Measurements from ENCODE around the gene PTPRB.

The PTPRB gene

DNA sequence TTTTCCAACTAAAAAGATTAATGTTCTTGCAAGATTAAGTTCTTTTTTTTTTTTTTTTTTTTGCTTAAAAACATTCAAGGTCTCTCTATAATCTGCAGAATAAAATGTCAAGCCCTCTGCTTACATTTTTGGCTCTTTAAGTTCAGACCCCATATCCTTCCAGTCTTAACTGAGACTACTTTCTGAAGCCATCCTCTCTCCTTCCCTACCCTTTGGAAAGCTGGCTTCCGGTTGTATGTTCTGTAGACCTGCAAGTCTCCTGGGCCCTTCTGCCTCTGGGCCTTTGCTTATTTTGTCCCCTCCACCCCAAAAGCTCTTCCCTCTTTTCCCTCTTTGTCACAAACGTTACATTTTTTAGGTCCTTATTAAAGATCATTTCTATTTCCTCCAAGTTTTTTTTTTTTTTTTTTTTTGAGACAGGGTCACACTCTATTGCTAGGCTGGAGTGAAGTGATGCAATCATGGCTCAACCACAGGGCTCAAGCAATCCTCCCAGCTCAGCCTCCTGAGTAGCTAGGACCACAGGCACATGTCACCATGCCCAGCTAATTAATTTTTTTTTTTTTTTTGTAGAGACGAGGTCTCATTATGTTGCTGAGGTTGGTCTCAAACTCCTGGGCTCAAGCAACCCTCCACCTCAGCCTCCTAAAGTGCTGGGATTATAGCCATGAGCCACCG lies 46.5 kb downstream of the PTPRB start:
- no peak for DNase-seq

DNA sequence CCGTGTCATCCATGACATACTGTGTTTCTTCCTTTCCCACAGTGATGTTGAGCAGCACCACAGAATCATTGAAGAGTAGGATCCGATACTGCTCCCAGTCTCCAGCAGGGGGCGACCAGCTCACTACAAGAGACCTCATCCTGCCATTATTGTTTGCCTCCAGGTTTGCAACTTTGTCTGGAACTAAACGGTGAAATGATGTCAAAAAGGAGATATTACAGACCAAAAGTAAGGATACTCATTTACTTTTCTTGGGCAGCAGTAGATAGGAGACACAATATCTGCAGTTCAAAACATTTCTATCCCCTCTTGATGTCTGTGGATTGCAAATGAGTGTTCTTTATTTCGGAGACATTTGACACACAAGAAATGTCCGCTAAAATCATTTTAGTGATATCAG lies 47.2 kb downstream of the PTPRB start:
- peak; percentile 5 for DNase-seq

GRCh38 chr12:70584332-70584731 lies 52.9 kb downstream of the PTPRB start:
- no peak for DNase-seq

DNA sequence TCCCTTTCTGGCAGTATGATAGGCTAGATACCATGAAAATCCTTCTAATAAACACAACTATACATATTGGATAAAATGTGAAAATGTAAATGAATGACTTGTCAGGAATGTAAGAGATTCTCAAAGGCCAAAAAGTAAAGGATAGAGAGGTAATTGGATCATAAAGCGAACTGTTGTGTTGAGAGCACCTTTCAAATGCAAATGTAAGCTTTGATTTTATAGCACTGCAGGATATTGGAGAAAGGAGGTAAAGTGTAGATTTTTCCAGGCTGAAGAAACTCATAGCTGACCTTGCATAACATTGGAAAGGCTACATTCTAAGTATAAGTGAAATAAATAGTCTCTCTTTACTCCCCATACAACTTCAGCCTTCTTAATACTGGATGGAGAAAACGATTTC lies 54.0 kb downstream of the PTPRB start:
- no peak for DNase-seq

- DNase-seq = no peak
Observed at GRCh38 chr12:70581208-70581607, 56.0 kb downstream of the PTPRB start.

DNA sequence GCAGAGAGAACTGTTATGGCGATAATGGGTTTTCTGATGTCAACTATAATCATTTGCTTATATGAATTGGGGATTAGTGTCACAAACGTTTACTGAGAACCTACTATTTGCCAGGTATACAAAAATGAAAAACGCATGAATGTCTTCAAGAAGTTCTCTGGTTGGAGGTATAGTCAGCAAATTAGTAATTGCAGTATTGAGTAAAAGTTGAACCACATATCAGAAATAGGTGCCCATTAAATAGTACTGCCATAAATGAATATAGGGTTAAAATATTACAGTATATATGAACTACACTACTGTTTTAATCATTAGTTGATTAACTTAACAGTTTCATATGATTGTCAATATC lies 60.0 kb downstream of the PTPRB start:
- DNase-seq = no peak

GRCh38 chr12:70576341-70577282 lies 60.6 kb downstream of the PTPRB start:
- no peak for DNase-seq

DNA sequence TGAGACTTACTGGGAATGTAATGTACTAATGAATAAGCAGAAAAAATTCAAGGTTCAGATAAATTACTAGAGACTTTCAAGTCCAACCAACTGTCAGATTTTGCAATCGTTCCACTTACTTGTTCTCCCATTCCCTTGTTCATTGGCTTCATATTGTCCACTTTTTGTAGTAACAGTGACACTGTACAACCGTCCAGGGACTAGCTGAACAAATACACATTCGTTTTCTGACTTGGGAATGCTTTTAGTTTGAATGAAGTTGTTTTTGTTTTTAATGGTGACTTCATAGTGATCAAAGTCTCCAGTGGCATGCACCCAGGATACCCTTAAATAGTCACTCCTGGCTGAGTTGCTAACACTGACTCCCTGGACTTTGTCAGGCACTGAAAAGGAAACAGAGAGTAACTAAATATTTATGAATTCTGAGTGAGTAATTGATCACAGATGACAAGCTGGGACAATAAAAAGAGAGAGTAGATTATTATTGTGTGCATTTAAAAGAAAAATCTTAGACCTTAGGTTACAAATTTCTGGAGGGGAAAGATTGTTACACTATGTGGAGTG lies 65.4 kb downstream of the PTPRB start:
- DNase-seq = no peak

- DNase-seq = no peak
Observed at GRCh38 chr12:70571029-70571428, 66.2 kb downstream of the PTPRB start.

DNA sequence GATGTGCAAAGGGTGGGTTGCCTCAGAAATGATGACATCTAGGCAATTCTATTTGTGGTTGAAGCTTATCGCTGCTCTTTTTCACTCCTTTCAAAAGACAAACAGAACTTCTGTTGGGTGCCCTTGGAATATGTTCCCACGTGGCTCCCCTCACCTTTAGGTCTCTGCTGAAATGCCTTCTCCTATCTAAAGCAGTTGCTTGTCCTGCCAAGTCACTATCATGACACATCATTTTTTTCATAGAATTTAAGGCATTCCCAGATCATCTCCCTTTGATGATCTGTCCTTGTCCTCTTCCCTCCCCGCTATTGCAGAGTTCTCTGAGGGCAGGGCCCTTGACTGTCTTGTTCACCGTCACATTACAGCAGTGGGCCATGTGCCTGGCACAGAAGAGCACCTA lies 75.7 kb downstream of the PTPRB start:
- DNase-seq = no peak

- no peak for DNase-seq
Observed at GRCh38 chr12:70560671-70561070, 76.6 kb downstream of the PTPRB start.

DNA sequence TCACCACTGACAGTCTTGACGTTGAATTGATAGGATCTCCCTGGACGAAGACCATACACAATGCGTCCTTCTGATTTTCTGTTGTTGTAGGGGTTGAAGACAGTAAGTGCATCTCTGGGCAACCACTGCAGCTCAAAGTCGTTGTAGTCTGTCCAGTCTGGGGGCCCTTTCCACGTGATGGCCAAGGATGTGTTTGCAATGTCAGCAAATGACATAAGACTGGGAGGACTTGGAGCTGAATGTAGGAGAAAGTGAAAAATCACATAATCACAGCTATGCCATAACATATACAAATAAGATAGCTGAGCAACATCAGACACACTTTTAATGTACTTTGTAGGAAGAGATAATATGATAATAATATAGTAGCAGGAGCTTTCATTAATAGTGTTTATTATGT lies 77.8 kb downstream of the PTPRB start:
- DNase-seq = no peak

DNA sequence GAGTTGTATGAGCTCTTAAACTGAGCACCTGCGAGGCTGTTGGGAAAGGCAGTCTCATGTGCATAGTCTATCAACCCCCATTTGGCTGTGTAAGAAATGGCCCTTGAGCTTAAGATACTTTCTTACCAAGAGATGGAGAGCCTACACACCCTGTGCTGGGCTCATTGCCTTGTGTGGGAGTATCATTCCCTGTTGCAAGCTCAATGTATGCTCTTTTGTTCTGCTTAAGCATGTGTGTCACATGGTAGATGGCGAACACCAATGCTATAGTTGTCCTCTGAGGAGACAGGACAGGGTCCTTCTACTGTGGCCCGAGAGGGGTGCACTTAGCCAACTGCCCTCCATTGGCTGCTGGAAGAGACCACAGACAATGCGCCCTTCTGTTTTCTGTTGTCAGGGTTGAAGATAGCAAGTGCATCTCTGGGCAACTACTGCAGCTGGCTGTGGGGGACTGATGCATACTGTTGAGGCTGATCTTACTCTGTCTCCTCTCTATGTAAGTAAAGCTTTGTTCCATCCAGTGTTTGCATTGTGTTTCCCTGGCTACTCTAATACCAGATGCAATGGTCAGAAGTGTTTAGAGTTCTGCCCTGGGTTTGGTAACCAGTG lies 79.5 kb downstream of the PTPRB start:
- DNase-seq = no peak

GRCh38 chr12:70556179-70556869 lies 80.9 kb downstream of the PTPRB start:
- no peak for DNase-seq

GRCh38 chr12:70555081-70555480 lies 82.1 kb downstream of the PTPRB start:
- no peak for DNase-seq

DNA sequence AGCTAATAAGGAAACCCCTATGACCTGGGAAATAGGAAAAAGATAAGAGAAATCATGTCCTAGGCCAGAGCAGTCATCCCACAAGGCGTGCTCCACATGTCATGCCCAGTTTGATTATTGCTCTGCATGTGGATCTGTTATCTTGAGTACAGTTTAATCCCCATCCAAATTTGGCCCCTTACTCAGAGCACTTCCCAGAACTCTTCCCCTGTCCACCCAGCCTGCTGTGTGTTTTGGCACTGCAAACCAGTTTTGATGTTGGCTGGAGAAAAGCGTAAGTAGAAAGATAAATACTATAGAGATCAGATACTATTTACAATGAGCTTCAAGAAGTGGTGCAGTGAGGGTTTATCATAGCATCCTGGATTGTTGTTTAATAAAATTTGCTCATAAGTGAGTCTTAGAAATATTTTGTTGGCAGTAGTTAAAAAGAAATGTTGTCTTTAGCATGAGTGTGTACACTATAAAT lies 83.8 kb downstream of the PTPRB start:
- DNase-seq = no peak

DNA sequence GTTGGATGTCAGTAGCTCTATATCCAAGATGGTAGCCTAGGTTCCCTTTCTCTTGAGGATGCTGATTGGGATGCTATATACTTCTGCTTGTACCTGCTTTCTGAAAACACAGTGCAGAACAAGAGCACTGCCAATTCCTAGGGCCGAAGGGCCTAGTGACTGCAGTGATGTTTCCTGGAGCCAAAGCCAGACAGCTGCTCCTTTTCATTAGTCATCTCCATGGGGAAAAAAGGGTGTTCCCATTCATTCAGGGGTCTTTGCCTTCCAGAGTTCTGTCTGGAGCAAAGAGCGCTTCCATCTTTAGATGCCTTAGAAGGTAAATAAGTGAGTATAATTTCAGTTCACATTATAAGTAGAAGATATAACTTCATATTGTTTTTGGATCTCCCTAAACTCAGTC lies 85.5 kb downstream of the PTPRB start:
- DNase-seq = no peak

DNA sequence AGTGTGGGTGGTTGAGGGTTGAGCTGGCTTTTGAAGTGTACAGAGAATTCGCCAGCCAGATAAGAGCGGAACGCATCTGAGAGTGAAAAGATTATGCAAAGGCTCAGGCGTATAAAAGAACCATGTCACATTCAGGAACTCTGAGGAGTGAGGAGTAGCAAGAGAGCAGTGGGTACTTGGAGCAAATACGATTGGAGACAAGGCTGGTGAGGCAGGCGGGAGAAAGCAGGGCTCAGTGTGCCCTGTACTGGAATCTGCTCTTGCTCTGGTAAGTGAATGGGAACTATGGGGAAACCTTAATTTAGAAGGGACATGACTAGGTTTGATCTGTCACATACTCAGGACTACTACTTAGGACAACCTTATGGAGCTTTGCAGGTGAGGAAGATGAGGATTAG lies 87.0 kb downstream of the PTPRB start:
- no peak for DNase-seq

DNA sequence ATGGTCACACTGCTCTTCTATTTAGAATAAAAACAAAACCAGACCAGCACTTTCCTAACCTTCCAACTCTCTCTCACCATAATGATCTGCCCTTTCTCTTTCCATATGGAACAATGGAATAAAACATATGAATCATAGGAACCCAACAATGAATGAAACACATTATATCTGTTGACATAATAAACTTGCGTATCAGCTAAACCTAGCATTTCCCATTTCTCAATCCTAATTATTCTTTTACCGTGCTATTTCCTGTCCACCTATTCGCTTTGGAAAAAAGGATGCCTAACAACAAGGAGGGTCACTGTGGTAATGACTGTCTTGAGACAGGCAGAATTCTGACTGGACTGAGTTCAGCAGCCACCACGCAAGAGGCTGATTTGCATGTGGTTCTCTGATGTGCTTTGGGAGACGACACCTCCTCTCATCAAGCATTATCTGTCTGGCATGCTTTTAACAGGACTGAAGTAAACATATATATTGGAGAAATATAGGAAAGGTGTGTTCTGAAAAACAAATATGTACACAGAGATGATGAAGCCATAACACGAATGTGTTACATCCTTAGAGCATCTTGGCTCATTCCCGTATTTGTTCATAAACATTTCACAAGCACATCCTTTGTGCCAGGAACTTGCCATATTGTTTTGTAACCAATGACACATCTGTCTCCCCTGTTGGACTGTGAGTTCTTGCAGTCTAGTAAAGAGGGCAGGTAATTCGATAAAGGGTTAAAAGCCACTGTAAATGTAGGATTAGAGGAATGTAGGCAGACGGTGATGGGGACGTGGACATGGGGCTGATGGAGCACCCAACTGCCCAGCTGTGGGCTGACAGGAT lies 87.7 kb downstream of the PTPRB start:
- no peak for DNase-seq

- no peak for DNase-seq
Observed at GRCh38 chr12:70543444-70543843, 93.8 kb downstream of the PTPRB start.

GRCh38 chr12:70540996-70541395 lies 96.2 kb downstream of the PTPRB start:
- no peak for DNase-seq

- DNase-seq = no peak
Observed at GRCh38 chr12:70536650-70537049, 100.6 kb downstream of the PTPRB start.

Data from activated effector memory CD4-positive, alpha-beta T cell treated with Interleukin-2 at 50 U/mL for 16 hours (primary cell).